Measurements from ENCODE around the gene FLNC. TPM values are rescaled to one million over a fixed set of nuclear protein-coding genes. Genes with fewer than 3 reads are reported as not detected.

The FLNC gene, protein sequence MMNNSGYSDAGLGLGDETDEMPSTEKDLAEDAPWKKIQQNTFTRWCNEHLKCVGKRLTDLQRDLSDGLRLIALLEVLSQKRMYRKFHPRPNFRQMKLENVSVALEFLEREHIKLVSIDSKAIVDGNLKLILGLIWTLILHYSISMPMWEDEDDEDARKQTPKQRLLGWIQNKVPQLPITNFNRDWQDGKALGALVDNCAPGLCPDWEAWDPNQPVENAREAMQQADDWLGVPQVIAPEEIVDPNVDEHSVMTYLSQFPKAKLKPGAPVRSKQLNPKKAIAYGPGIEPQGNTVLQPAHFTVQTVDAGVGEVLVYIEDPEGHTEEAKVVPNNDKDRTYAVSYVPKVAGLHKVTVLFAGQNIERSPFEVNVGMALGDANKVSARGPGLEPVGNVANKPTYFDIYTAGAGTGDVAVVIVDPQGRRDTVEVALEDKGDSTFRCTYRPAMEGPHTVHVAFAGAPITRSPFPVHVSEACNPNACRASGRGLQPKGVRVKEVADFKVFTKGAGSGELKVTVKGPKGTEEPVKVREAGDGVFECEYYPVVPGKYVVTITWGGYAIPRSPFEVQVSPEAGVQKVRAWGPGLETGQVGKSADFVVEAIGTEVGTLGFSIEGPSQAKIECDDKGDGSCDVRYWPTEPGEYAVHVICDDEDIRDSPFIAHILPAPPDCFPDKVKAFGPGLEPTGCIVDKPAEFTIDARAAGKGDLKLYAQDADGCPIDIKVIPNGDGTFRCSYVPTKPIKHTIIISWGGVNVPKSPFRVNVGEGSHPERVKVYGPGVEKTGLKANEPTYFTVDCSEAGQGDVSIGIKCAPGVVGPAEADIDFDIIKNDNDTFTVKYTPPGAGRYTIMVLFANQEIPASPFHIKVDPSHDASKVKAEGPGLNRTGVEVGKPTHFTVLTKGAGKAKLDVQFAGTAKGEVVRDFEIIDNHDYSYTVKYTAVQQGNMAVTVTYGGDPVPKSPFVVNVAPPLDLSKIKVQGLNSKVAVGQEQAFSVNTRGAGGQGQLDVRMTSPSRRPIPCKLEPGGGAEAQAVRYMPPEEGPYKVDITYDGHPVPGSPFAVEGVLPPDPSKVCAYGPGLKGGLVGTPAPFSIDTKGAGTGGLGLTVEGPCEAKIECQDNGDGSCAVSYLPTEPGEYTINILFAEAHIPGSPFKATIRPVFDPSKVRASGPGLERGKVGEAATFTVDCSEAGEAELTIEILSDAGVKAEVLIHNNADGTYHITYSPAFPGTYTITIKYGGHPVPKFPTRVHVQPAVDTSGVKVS (N-terminal part only)
- 215 and 254 TPM in 2 replicates for total RNA-seq (2014; rRNA removed)
- polyA plus RNA-seq (2012), result 311 TPM

DNA sequence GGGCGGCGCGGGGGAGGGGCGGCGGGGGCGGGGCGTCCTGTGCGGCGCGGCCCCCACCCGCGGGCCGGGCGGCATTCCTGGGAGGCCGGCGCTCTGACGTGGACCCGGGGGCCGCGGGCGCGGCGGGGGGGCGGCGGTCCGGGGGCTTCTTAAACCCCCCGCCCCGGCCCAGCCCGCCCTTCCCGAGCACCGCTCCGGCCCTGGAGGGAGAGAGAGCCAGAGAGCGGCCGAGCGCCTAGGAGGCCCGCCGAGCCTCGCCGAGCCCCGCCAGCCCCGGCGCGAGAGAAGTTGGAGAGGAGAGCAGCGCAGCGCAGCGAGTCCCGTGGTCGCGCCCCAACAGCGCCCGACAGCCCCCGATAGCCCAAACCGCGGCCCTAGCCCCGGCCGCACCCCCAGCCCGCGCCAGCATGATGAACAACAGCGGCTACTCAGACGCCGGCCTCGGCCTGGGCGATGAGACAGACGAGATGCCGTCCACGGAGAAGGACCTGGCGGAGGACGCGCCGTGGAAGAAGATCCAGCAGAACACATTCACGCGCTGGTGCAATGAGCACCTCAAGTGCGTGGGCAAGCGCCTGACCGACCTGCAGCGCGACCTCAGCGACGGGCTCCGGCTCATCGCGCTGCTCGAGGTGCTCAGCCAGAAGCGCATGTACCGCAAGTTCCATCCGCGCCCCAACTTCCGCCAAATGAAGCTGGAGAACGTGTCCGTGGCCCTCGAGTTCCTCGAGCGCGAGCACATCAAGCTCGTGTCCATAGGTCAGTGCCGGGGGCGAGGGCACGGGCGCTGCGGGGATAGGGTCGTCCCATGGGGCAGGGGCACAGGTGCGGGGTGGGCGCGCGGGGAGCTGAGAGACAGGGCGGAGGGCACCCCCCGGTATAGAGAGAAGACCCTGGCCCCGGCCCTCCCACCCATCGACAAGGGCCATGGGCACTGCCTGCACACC is at the start of gene FLNC:
Gene FLNC, plus strand, starts transcription at position 176 of the 947 bp plus-strand sequence. Its CDS starts 232 bp downstream, at position 408.
- DNase-seq (ENCODE audit: low read depth), result peak; percentile 57

DNA sequence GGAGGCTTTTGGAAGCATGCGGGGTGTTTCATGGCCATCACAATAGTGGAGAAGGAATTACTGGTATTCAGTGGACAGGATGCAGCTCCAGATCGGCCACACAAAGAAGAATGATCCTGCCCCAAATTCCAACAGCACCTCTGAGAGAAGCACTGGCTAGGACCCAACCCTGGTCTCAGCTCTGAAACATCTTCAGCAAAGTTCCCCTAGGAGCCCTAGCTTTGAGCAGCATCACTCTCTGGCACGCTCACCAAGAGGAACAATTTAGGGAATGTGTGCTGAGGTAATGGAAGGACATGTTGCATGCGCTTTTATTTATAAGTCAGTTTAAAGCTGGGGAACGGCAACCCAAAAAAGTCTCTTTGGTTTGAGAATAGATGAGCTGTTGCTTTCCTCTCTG is 49.1 kb upstream of the FLNC start:
- no peak for DNase-seq (ENCODE audit: low read depth)

DNA sequence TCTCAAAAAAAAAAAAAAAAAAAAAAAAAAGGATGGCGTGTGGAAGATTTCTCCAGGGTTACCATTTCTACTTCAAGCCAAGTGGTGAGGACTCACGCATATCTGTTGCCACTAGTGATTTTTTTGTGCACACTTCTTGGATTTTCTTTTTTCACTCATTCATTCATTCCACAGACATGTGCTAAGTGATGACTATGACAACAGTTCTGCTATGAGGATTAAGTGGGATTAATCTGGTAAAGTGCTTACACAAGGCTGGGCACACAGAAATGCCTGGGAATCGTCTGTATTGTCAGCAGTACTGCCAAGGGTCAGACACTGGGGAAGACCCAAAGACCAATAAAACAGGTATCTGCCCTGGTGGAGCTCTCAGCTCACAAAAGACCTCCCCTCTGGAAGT is 48.4 kb upstream of the FLNC start:
- no peak for DNase-seq (ENCODE audit: low read depth)

DNA sequence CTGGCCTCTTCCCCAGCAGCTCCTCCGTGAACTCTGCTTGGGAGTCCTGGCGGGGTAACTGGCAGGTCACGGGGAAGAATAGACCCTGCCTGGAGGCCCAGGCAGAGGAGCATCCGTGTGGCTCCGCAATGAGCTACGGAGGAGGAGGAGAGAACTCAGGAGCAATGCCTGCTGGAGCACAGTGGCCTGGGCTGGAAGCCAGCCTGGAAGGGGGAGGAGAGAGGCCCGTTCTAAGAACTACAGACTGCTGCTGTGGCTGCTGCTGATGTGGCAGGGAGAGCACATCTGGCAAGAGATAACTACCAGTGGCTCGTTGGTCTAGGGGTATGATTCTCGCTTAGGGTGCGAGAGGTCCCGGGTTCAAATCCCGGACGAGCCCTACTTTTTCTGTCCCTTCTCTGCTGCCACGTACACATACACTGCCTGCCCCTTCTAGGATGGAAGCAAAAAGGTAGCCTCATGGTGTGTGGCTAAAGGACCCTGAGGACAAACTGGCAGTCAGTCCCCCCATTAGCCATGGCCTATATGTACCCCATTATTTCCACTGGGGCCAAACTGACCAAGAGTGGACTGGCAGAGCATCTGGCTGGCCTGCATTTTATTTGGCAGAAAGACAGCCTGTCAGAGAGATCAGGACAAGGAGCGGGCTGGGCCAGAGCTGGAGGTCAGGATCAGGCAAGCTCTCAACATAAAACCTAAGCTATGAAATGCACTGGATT is 46.9 kb upstream of the FLNC start:
- peak; percentile 60 for DNase-seq (ENCODE audit: low read depth)

DNA sequence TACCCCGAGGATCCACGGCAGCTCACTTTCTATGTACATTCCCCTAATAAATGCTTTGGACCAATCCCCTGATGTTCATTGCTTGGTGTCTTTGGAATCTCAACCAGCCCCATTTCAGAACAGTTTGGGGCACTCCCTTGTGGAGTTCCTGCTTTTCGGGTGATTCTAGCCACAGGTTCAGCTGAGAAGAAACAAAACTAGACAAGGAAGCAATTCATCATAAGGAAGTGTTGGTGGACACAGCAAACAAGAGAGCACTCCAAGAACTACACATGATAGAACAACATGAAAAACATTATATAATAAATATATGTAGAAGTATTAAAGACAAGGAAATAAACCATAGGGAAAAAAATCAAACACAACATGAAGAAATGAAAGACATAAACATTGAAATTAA is 44.5 kb upstream of the FLNC start:
- DNase-seq (ENCODE audit: low read depth), result no peak

DNA sequence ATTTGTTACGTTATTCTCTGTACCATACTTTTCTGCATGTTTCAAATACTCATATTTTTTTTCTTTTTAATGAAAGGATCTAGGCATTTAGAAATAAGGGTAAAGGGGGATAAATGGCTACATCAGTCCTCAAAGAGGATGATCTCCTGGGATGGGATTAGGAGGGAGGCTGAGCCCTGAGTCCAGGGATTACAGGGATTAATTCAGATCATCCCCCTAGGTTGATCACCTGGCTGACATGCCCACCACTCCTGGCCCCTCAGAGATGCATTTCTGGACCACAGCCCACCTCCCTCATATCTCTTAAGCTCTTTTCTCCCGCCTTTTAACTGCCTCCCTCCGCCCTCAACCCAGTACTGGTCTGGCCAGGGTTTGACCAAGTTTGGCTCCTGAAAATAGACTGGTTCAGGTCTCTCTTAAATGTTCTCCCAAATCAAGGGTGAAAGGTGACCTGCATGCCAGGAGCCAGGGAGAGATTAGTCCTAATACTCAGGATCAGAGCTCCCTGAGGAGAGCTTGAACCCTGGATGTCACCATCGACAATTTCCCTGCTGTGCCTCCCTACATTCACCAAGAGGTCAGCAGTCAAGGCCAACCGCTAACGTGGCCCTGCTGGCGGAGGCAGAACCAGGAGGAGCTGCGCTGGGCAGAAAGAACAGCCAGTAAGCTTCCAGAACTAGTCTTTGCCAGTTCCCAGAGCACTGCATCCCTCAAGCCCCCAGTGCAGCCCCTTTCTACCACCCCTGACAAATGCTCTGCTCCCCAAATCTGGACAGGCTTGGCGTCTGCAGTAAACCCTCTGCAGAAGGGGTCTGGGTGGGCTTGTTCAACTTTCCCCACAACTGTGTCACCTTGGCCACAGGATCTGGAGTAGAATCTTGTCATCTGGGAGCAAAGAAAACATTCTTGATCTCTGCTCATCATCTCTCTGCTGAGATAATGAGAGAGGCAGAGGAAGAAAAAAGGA is 41.5 kb upstream of the FLNC start:
- DNase-seq (ENCODE audit: low read depth), result no peak

DNA sequence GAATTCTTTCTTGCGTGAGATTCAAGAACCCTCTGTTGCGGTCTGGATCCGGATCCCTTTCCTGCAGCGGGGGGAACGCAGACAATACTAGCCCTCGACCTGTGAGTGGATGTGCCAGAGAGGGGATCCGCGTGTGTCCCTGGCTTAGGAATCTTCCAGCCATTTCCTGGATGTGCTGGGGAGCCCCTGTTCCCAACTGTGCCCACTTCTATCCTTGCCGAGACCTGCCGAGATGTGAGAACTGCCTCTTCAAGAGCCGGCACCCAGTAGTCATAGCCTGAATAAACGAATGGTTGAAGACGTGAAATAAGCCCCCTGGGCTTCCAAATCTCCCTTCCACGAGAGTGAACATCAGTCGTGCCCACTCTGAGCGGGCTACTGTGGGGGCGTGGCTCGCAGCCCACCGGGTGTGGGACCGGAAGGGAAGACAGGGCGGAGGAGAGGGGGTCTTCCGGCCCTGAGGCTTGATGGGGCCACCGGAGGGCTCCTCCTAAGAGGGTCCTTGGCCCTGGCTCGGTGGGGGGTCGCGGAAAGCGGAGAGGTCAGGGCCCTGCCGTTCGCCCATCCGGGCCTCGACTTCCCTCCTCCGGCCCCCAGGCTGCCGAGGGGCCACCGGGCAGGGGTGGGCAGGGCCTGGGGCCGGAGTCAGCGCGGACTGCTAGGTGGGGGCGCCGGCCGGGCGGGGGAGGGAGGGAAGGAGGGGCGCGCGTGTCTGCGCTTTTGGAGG is 39.7 kb upstream of the FLNC start:
- DNase-seq (ENCODE audit: low read depth), result no peak

DNA sequence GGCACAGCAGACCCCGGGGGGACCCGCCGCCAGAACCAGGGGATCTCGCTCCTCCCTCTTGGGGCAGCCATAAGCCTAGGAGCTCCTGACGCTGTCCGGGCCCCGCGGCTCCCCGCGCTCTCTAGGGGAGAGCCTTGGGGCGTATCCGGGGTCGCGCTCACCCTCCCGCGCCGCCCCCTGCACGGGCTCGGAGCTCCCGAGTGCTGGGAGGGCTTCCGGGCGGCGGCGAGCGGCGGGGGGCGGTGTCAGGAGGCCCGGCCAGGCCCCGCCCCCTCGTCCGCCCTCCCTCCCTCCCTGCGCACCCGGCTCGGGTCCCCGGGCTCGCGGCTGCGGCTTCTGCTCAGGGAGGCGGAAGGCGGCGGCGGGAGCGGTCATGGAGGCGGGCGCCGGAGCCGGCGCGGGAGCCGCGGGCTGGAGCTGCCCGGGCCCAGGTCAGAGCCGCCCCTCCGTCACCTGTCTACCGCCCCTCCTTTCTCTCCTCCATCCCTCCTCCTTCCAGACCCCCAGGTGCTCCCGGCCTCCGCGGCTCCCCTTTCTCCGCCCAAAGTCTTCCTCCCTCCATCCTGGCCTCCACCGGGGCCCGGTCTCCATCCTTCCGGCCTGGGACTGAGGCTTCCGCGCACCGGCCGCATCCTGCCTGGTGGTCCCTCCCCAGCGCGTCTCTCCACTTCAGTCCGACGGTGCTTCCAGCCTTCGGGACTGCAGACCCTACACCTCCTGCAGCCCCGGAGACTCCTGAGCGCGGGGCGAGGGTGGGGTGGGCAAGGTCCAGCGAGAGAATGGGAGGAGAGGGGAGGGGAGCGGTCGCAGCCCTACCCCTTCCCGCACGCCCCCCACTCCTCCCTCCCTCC is 38.9 kb upstream of the FLNC start, which contains the start of gene CCDC136:
Gene CCDC136, plus strand, starts transcription at position 848 of the 851 bp plus-strand sequence. CDS start 444 bp downstream, outside the sequence.
- DNase-seq (ENCODE audit: low read depth), result peak; percentile 42

DNA sequence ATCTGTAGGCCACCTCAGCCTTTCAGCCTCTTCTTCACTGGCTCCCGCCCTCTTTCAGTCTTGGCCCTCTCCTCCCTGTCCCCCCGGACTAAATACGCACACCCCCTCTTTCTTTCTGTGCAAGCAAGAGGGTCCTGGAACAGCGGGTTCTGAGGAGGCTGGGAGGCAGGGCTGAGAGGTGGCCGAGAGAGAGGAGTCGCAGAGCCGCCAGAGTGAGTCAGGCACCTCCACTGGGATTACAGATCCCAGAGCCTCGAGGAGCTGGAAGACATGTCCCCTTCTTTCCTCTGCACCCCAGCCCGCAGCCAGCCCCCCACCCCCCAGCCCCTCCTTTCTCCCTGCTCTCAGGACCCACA is 38.3 kb upstream of the FLNC start:
- DNase-seq (ENCODE audit: low read depth), result no peak

DNA sequence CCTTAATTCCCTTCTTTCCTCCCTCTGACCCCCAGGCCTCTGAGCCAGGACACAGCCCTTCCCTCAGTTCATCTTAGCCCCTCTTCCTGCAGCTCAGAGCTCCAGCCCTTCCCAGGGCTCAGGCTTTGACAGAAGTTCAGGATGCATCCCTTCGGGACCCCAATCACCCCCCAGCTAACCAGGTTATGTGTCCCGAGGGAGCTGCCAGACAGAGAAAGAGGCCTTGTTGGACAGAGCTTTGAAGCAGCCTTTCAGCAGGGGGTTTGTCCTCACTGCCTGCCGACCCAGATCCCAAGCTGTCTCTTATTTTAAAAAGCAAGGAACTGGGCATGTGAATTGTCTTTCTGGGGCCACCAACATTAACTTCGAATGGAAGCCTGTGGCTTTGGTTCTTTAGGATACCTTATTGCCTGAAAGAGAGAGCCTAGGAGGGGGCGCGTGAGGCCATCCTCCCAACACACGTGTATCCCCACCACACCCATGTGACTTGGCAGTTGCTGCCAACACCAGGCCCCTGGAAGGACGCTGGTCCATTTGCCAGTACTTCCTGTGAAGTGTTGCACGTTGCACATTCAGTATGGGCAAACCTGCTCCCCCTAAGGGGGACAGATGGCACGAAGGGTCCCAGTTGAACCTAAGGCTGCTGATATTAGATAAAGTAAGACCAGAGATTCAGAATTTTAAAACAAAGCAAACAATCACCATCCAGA is 37.6 kb upstream of the FLNC start:
- no peak for DNase-seq (ENCODE audit: low read depth)

DNA sequence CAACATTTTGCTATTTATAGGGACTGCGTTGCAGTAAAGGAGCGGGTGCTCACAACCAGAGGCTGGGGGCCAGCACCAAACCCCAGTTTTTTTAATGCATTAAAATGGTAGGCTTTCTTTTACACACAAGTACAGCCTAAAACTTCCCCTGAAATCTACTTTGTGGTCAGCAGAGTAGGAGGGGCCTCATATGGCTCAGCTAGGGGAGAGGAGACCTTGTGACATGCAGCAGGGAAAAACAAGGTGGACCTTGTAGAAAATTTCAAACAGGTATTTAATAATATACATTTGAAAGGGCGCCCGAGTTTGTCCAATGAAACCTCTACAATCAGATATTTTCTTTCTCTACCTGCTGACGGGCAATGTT is 37.0 kb upstream of the FLNC start:
- DNase-seq (ENCODE audit: low read depth), result no peak

DNA sequence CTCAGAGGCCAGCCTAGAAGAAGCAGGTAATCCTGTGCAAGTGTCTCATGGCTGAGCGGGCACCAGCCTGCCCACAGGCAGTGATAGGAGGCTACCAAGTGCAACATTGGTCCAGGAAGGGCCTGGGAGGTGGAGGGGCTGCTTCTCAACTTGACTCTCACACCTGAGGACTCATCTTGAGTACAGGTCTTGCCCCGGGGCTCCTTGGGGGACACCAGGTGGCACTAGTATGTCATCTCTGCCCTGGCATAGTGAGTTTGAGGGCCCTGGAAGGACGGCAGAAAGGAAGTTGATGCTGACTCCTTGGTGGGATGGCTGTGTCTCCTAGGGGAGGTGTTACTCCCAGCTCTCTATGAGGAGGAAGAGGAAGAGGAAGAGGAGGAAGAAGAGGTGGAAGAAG is 36.2 kb upstream of the FLNC start:
- DNase-seq (ENCODE audit: low read depth), result no peak

DNA sequence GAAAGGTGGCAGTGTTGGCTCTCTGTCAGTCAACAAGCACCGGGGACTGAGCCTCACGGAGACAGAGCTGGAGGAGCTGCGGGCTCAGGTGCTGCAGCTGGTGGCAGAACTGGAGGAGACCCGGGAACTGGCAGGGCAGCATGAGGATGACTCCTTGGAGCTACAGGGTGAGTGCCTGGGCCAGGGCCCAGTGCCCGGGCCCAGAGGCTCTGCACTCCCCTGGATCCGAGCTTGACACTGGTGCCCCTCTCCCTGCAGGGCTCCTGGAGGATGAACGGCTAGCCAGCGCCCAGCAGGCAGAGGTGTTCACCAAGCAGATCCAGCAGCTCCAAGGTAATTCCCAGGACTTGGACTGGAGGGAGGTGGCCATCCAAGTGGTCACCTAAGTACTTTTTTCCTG is 35.8 kb upstream of the FLNC start:
- DNase-seq (ENCODE audit: low read depth), result no peak

DNA sequence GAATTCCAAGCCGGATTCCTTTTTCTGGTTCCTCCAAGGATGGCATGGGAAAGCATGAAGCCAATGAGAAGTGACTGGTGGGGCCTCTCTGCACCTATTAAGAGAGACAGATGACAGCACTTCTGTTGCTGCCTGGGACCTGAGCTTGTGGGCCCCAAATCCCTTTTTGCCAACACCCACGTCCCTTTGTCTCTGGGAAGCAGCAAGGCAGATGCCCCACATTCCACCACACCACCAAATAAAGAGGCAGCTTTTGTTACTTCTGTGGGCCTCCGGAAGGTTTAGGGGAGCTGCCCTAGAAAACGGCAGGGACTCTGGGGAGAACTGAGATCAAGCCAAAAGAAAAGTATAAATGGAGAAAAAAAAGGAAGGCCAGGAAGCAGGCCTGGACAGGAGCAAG is 35.1 kb upstream of the FLNC start:
- no peak for DNase-seq (ENCODE audit: low read depth)

DNA sequence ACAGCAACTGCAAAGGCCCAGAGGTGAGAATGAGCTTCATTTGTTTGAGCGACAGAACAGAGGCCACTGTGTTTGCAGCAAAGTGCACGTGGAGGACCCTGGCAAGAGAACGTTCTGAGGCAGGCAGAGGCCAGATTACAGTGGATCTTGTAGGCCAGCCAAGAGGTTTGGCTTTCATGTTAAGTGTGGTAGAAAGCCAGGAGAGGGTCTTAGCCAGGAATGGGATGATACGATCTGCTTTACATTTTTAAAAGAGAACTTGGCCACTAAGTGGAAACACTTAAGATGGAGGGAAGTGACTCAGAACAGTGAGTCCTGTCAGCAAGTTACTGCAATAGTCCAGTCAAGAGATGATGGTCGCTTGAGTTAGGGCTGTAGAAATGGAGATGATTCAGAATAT is 33.9 kb upstream of the FLNC start:
- no peak for DNase-seq (ENCODE audit: low read depth)

DNA sequence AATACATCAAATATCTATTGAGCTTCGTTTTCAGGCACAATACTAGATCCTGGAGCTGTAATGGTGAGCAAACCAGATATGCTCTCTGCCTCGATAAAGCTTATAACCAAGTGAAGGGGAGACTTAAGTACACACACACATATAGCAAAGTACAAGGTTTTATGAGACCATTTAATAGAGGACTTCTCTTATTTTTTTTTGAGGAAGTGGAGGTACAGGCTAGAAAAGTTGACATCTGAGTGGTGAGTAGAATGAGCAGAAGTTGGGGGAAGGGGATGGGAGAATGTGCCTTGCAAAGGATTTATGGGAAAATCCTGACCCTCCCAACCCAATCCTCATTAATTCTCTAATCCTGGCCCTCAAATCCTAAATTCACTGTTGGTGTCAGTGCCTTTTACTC is 30.8 kb upstream of the FLNC start:
- no peak for DNase-seq (ENCODE audit: low read depth)

DNA sequence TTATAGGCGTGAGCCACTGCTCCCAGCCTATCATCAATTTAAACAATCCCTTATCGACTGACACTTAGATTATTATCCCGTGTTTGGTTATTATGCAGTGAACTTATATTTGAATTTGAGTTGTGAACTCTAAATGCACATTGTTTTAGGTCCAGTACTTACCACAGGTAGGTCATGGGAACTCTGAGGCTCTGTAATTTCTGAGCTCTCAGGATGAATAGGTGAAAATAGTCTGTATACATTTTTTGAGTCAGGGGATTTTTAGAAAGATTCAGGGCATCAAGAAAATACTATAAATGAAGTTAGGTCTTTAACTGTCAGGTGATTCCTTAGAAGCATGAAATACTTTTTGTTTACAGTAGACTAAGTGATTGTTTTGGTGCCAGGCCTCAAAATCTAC is 29.6 kb upstream of the FLNC start:
- DNase-seq (ENCODE audit: low read depth), result no peak

Measured in LHCN-M2 (cell line).